ENCODE data around the gene LYSMD2. TPM values are rescaled to one million over a fixed set of nuclear protein-coding genes. Genes with fewer than 3 reads are reported as not detected.
"Not testable (repeated sequence)": the region's sequence is repeated elsewhere in the genome, so short reads cannot be mapped to it uniquely, and the experiment has no call there.

Gene LYSMD2
- 3.1 and 7.6 TPM in 2 replicates for total RNA-seq (ENCODE audit: low replicate concordance)

- no peak for TF ChIP-seq CTCF (IDR thresholded peaks at IDR 0.05; ENCODE audit: insufficient read depth, low read length)
- DNase-seq (ENCODE audit: low read depth) = no peak
- peak within 1 kb of the TSS; percentile 73 for H3K4me3 ChIP-seq (ENCODE audit: low read depth, low read length)
These were observed at the start of gene LYSMD2 for GRCh38 chr15:51737522-51738305. Gene LYSMD2, minus strand, starts transcription at chr15:51737655. Its CDS starts 33 bp downstream, at chr15:51737622.

GRCh38 chr15:51787130-51787529 is 49.7 kb upstream of the LYSMD2 start:
- not testable (repeated sequence) for DNase-seq (ENCODE audit: low read depth)

GRCh38 chr15:51783967-51784366 is 46.5 kb upstream of the LYSMD2 start:
- no peak for DNase-seq (ENCODE audit: low read depth)
- no peak overlapping the region for H3K4me3 ChIP-seq (ENCODE audit: low read depth, low read length)
- no peak for TF ChIP-seq CTCF (IDR thresholded peaks at IDR 0.05; ENCODE audit: insufficient read depth, low read length)

More at GRCh38 chr15:51787130-51787529, 49.7 kb upstream of the LYSMD2 start:
- not testable (repeated sequence) for H3K4me3 ChIP-seq (ENCODE audit: low read depth, low read length)

- TF ChIP-seq CTCF (IDR thresholded peaks at IDR 0.05; ENCODE audit: insufficient read depth, low read length) = peak; percentile 13
These were observed 45.0 kb upstream of the LYSMD2 start for GRCh38 chr15:51782357-51782896.

GRCh38 chr15:51781506-51781905 is 44.1 kb upstream of the LYSMD2 start:
- no peak for TF ChIP-seq CTCF (IDR thresholded peaks at IDR 0.05; ENCODE audit: insufficient read depth, low read length)
- H3K4me3 ChIP-seq (ENCODE audit: low read depth, low read length) = no peak overlapping the region
- no peak for DNase-seq (ENCODE audit: low read depth)

More at GRCh38 chr15:51782357-51782896, 45.0 kb upstream of the LYSMD2 start:
- no peak overlapping the region for H3K4me3 ChIP-seq (ENCODE audit: low read depth, low read length)
- DNase-seq (ENCODE audit: low read depth) = peak; percentile 17

GRCh38 chr15:51780636-51781035 is 43.2 kb upstream of the LYSMD2 start:
- TF ChIP-seq CTCF (IDR thresholded peaks at IDR 0.05; ENCODE audit: insufficient read depth, low read length) = no peak
- peak; percentile 23 for DNase-seq (ENCODE audit: low read depth)
- no peak overlapping the region for H3K4me3 ChIP-seq (ENCODE audit: low read depth, low read length)

- DNase-seq (ENCODE audit: low read depth) = peak; percentile 87
- TF ChIP-seq CTCF (IDR thresholded peaks at IDR 0.05; ENCODE audit: insufficient read depth, low read length) = peak; percentile 81
- H3K4me3 ChIP-seq (ENCODE audit: low read depth, low read length) = no peak overlapping the region
These were observed 39.6 kb upstream of the LYSMD2 start for GRCh38 chr15:51776952-51777569.

Data from fibroblast of the aortic adventitia (primary cell).